GM12801 (cell line): Measurements from ENCODE around the gene LIN28B.

Experiments used
- TF ChIP-seq, protein P1 (sequence below): IDR thresholded peaks from one replicate; pipeline ENCODE4 v1.5.1; 2011; ENCODE audit warnings: control low read depth; ENCODE audit not compliant: insufficient read length; ENCODE audit errors: extremely low read depth

The LIN28B gene

DNA sequence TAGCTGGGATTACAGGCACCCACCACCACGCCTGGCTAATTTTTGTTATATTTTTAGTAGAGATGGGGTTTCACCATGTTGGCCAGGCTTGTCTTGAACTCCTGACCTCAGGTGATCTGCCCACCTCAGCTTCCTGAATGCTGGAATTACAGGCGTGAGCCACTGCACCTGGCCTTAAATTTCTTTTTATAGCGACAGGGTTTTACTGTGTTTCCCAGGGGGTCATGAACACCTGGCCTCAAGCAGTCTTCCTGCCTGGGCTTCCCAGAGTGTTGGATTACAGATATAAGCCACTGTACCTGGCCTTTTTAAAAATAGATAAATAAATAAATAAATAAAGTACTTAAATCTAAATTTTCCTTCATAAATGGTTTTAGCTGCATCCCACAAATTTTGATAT lies 57.5 kb downstream of the LIN28B start:
- TF ChIP-seq, protein P1, sequence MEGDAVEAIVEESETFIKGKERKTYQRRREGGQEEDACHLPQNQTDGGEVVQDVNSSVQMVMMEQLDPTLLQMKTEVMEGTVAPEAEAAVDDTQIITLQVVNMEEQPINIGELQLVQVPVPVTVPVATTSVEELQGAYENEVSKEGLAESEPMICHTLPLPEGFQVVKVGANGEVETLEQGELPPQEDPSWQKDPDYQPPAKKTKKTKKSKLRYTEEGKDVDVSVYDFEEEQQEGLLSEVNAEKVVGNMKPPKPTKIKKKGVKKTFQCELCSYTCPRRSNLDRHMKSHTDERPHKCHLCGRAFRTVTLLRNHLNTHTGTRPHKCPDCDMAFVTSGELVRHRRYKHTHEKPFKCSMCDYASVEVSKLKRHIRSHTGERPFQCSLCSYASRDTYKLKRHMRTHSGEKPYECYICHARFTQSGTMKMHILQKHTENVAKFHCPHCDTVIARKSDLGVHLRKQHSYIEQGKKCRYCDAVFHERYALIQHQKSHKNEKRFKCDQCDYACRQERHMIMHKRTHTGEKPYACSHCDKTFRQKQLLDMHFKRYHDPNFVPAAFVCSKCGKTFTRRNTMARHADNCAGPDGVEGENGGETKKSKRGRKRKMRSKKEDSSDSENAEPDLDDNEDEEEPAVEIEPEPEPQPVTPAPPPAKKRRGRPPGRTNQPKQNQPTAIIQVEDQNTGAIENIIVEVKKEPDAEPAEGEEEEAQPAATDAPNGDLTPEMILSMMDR: no peak

DNA sequence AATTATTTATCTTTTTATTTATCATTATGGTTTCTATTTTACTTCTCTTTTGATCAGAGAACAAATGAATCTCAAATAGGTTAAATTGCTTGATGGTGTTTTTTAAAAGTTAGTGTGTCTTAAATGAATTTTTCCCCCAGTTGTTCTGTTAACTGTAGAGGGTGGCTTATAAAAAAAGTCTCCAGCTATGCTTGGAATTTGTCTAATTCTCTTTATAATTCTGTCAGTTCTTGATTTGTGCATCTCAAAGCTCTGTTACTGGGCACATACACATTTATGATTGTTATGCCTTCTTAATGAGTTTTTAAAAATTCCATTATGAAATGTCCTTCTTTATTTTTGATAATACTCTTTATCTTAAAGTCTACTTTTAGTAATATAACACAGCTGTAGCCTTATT lies 58.0 kb downstream of the LIN28B start:
- TF ChIP-seq, protein P1: no peak

DNA sequence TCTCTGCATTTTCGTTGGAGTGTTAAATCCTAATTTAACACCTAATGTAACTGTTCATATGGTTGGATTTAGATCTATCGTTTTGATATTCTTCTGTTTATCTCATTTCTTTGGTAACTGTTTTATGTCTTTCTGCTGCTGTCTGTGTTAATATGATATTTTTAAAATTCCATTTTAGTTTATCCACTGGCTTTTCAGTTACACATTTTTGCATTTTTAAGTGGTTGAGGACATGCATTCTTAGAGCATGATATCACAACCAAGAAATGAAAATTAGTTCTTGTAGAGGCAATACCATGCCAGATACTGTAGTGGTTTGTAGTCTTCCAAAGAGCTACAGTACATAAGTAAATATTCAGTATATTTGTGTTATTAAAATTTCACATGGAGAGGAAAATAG lies 58.6 kb downstream of the LIN28B start:
- TF ChIP-seq, protein P1: no peak

DNA sequence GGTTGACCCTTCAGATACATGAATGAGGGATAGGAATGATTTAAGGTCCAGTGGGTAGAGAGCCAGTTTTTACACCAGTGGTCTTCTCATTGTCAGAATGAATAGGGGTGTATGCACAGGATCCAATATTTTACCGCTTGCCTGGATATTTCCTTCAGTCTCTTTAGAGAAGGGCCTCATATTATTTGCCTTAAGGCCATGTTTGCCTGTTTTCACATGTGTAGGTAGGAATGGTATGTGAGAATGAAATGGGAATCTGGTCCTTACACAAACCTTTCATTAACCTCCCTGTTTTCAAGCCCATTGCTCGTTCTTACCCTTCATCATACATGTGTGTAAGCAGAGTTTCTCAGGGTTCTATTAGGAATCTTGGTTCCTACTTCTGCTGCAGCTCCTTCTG lies 62.4 kb downstream of the LIN28B start:
- TF ChIP-seq, protein P1: no peak

DNA sequence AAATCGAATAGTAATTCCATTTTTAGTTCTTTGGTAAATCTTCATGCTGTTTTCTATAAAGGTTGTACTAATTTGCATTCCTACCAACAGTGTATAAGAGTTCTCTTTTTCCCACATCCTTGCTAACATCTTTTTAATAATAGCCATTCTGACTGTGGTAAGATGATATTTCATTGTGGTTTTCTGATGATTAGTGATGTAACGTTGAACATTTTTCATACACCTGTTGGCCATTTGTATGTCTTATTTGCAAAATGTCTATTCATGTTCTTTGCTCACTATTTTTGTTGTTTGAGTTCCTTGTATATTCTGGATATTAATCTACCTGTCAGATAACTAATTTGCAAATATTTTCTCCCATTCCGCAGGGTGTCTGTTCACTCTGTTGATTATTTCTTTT lies 64.5 kb downstream of the LIN28B start:
- TF ChIP-seq, protein P1: no peak

DNA sequence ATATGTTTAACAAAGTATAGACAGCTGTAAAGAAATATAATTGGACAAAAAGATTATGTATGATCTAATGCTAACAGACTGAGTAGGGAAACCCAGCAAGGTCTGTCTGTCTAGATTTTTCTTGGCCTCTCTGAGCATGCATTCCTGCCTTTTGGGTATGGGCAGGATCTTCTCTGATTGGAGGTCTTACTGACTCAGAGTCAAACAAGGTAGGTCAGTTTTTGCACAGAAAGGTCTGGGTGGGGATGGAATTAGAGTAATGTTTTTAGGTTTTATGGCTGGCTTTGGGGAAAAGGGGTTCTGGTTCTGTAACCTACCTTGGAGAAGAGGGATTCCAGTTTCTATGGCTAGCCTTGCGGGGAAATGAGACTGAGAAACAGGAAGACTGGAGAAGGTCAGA lies 65.5 kb downstream of the LIN28B start:
- TF ChIP-seq, protein P1: no peak

DNA sequence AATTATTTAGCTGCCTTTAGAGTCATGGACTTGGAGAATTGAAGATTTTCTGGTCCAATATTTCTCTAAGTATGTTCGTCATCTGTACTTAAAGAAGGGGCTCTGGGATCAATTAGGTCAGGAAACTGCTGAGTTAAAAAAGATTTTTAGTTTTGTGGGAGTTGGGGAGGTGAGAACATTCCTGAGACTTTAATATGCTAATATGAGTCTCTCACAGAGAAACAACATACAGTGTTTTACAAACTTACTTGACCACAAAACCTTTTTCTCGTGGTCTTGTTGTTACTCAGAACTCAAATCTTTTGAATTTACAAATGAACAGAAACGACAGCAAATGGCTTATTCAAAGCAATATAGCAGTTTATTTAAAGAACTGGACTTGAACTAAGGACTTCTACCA lies 67.9 kb downstream of the LIN28B start:
- TF ChIP-seq, protein P1: no peak

DNA sequence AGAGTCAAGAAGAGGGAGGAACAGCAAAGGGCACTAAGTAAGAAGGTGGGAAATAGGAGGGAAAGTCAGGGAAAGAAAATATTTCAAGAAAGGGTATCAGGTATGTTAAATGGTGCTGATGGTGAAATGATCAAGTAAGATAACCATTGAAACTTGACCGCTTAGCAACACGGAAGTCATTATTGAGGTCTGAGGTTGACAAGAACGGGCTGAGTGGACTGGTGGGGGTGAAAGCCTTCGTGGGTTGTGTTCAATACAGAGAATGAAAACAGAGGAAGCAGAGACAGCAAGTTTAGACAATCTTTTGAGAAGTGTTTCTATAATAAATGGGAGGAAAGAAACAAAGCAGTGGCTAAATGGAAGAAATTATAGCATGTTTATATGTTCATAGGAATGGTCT lies 72.0 kb downstream of the LIN28B start:
- TF ChIP-seq, protein P1: no peak
